Neutrophil (primary cell): ENCODE measurements around the gene BNC1.

Source experiments
- H3K27ac ChIP-seq: fragments of 200-600 bp; sonication (generic); 2 replicates; pipeline ENCODE4 v1.5.1; 2016; ENCODE audit warnings: mild to moderate bottlenecking, moderate library complexity
- H3K27me3 ChIP-seq: fragments of 200-600 bp; sonication (generic); 2 replicates; pipeline ENCODE4 v1.6.0; 2016; ENCODE audit warnings: mild to moderate bottlenecking
- H3K36me3 ChIP-seq: fragments of 200-600 bp; sonication (generic); 2 replicates; pipeline ENCODE4 v1.5.1; 2017
- H3K4me1 ChIP-seq, 2 experiments: fragments of 200-600 bp in 1 of 2; sonication (generic) in 1 of 2; 1 replicate in 1 of 2; 2 replicates in 1 of 2; pipeline versions ENCODE4 v1.5.1 to v1.6.1; 2013 to 2016; ENCODE audit warnings: low read depth in 1 of 2, low read length in 1 of 2, mild to moderate bottlenecking in 1 of 2, moderate library complexity in 1 of 2; ENCODE audit not compliant: control insufficient read depth in 1 of 2, insufficient read depth in 1 of 2
- H3K4me3 ChIP-seq, 2 experiments: fragments of 200-600 bp in 1 of 2; sonication (generic) in 1 of 2; 1 replicate in 1 of 2; 2 replicates in 1 of 2; pipeline ENCODE4 v1.5.1; 2013 to 2016; ENCODE audit warnings: low read depth in 1 of 2, low read length in 1 of 2, mild to moderate bottlenecking in 1 of 2, moderate library complexity in 1 of 2
- H3K9me3 ChIP-seq: fragments of 200-600 bp; sonication (generic); 2 replicates; pipeline ENCODE4 v1.5.1; 2016
- CTCF ChIP-seq: fragments of 200-600 bp; sonication (generic); IDR thresholded peaks from 2 replicates; pipeline ENCODE4 v1.5.1; 2016; ENCODE audit warnings: antibody characterized with exemption

The BNC1 gene

GRCh38 chr15:83293201-83293600 is 8.7 kb upstream of the BNC1 start:
- no peak for TF ChIP-seq CTCF
- Histone ChIP-seq H3K27me3 (peaks cover 75% of the 10 kb centered on the region), H3K36me3 (no peaks in the 10 kb centered on the region)

GRCh38 chr15:83292317-83292716 is 7.9 kb upstream of the BNC1 start:
- peaks cover 77% of the 10 kb centered on the region for H3K27me3 ChIP-seq
- no peak overlapping the region for H3K27ac ChIP-seq
- no peak for TF ChIP-seq CTCF
- H3K36me3 ChIP-seq = no peaks in the 10 kb centered on the region
- H3K9me3 ChIP-seq = no peaks in the 10 kb centered on the region
- no peak overlapping the region for H3K4me3 ChIP-seq
- no peaks in the 10 kb centered on the region for H3K4me1 ChIP-seq

More at GRCh38 chr15:83293201-83293600, 8.7 kb upstream of the BNC1 start:
- Histone ChIP-seq H3K4me1 (no peaks in the 10 kb centered on the region), H3K9me3 (no peaks in the 10 kb centered on the region), H3K4me3 (no peak overlapping the region), H3K27ac (no peak overlapping the region)

DNA sequence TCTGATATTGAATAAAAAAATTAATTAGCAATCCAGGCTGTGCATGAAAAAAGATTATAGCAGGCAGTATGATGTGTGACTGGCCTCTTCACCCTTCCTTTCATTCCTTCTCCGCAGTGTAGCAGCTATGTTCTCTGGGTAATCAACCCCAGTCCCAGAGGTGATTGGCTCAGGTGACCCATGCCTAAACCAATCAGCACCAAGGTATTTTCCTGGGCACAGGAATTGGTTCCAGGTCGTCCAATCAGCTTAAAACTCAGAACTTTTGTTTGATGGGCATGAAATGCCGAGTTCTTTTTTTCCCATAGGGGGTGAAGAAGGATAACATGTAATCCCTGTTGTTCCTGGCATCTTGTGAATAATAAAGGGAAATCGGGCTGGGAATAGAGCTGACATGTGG is 5.8 kb upstream of the BNC1 start:
- H3K36me3 ChIP-seq = no peaks in the 10 kb centered on the region
- no peak overlapping the region for H3K27ac ChIP-seq
- H3K9me3 ChIP-seq = no peaks in the 10 kb centered on the region
- no peak for TF ChIP-seq CTCF
- no peaks in the 10 kb centered on the region for H3K4me1 ChIP-seq
- peaks cover 85% of the 10 kb centered on the region for H3K27me3 ChIP-seq
- no peak overlapping the region for H3K4me3 ChIP-seq

DNA sequence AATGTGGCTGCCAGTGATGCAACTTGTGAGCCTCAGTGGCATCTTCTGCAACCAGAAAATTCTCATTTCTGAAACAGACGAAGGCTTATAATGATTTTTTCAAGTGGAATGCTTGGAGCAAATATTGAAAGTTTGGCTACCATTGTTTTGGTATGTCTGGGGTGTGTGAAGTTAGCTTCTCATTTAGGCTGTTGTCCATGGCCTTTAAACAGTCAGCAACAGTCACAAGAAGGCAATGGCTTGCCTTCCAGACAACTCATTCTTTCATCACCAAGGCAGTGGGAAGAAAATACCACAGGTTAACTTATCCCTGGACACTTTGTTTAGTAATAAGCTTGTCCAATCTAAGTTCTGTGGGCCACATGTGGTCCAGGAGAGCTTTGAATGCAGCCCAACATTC is 4.7 kb upstream of the BNC1 start:
- H3K9me3 ChIP-seq = no peaks in the 10 kb centered on the region
- no peak for TF ChIP-seq CTCF
- no peak overlapping the region for H3K4me3 ChIP-seq
- H3K36me3 ChIP-seq = no peaks in the 10 kb centered on the region
- H3K4me1 ChIP-seq = no peaks in the 10 kb centered on the region
- H3K27me3 ChIP-seq = peaks cover 92% of the 10 kb centered on the region
- H3K27ac ChIP-seq = no peak overlapping the region

DNA sequence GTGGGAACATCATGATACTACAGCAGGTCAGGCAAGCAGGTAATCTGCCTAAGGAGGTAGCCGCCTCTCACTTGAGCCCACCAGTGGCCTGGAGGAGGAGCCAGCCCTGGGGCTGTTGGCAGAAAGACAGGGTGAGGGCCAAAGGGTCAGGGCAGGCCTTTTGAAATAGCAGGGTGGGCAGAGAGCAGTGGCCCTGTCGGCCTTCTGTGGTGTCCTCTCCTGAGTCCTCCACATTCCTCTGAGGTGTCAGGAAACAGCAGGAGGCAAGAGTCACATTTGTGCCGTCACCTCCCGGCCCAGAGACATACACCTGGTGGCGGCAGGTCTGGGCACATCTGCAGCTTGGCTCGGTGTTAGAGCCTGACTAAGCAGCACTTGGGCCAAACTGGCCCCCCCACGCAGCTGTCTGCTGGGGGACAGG is 3.9 kb upstream of the BNC1 start:
- TF ChIP-seq CTCF = no peak
- peaks cover 99% of the 10 kb centered on the region for H3K27me3 ChIP-seq
- H3K27ac ChIP-seq = no peak overlapping the region
- H3K4me1 ChIP-seq = no peaks in the 10 kb centered on the region
- no peak overlapping the region for H3K4me3 ChIP-seq
- H3K36me3 ChIP-seq = no peaks in the 10 kb centered on the region
- no peaks in the 10 kb centered on the region for H3K9me3 ChIP-seq

GRCh38 chr15:83287541-83288027 is 3.1 kb upstream of the BNC1 start:
- H3K27ac ChIP-seq = no peak overlapping the region
- H3K27me3 ChIP-seq = peaks cover 99% of the 10 kb centered on the region
- no peaks in the 10 kb centered on the region for H3K4me1 ChIP-seq
- no peak for TF ChIP-seq CTCF
- H3K36me3 ChIP-seq = no peaks in the 10 kb centered on the region
- no peaks in the 10 kb centered on the region for H3K9me3 ChIP-seq
- H3K4me3 ChIP-seq = no peak overlapping the region
